HEK293 (cell line): Measurements from ENCODE around the gene CCHCR1.
A peak's percentile ranks its signal among the peaks of the same experiment; 100 is the strongest.

Experiments used
- GLI2 ChIP-seq: fragments of 450-650 bp; formaldehyde crosslinking; IDR thresholded peaks from 2 replicates; pipeline ENCODE4; 2017; ENCODE audit warnings: missing biosample characterization, missing genetic modification characterization, low read depth, borderline replicate concordance
- KLF8 ChIP-seq: fragments of 450-650 bp; formaldehyde crosslinking; IDR thresholded peaks from 2 replicates; pipeline ENCODE4 v1.5.1; 2016; ENCODE audit warnings: missing biosample characterization, missing genetic modification characterization
- MEIS1 ChIP-seq: sonication (generic); formaldehyde crosslinking; IDR thresholded peaks from 2 replicates; pipeline ENCODE4 v1.8.1; 2022; ENCODE audit warnings: missing genetic modification reagents, mild to moderate bottlenecking, borderline replicate concordance
- RBAK ChIP-seq: fragments of 450-650 bp; formaldehyde crosslinking; IDR thresholded peaks from 2 replicates; pipeline ENCODE4 v1.5.1; 2016; ENCODE audit warnings: missing biosample characterization, missing genetic modification characterization
- REPIN1 ChIP-seq: fragments of 450-650 bp; formaldehyde crosslinking; IDR thresholded peaks from 2 replicates; pipeline ENCODE4 v1.5.1; 2017; ENCODE audit warnings: missing biosample characterization, missing genetic modification characterization, low read depth
- SETDB1 ChIP-seq: IDR thresholded peaks from one replicate; pipeline ENCODE4 v1.6.1; 2017; ENCODE audit warnings: mild to moderate bottlenecking, low read length, moderate library complexity, mixed read lengths; ENCODE audit not compliant: insufficient read length
- ZBTB20 ChIP-seq: fragments of 450-650 bp; formaldehyde crosslinking; IDR thresholded peaks from 2 replicates; pipeline ENCODE4 v1.5.1; 2016; ENCODE audit warnings: missing biosample characterization, missing genetic modification characterization
- ZBTB48 ChIP-seq: fragments of 450-650 bp; formaldehyde crosslinking; IDR thresholded peaks from 2 replicates; pipeline ENCODE4 v1.5.1; 2016; ENCODE audit warnings: missing biosample characterization, missing genetic modification characterization
- ZEB2 ChIP-seq: fragments of 450-650 bp; formaldehyde crosslinking; IDR thresholded peaks from 2 replicates; pipeline ENCODE4 v1.5.1; 2016; ENCODE audit warnings: missing biosample characterization, missing genetic modification characterization
- ZFP69B ChIP-seq: fragments of 450-650 bp; formaldehyde crosslinking; IDR thresholded peaks from 2 replicates; pipeline ENCODE4 v1.5.1; 2016; ENCODE audit warnings: missing biosample characterization, missing genetic modification characterization
- ZNF10 ChIP-seq: fragments of 450-650 bp; formaldehyde crosslinking; IDR thresholded peaks from 2 replicates; pipeline ENCODE4 v1.5.1; 2017; ENCODE audit warnings: missing biosample characterization, missing genetic modification characterization
- ZNF121 ChIP-seq: fragments of 450-650 bp; formaldehyde crosslinking; IDR thresholded peaks from 2 replicates; pipeline ENCODE4 v1.5.1; 2016; ENCODE audit warnings: missing biosample characterization, missing genetic modification characterization
- ZNF19 ChIP-seq: fragments of 450-650 bp; formaldehyde crosslinking; IDR thresholded peaks from 2 replicates; pipeline ENCODE4; 2016; ENCODE audit warnings: missing biosample characterization, missing genetic modification characterization, low read depth
- ZNF221 ChIP-seq: fragments of 450-650 bp; formaldehyde crosslinking; IDR thresholded peaks from 2 replicates; pipeline ENCODE4 v1.5.1; 2017; ENCODE audit warnings: missing biosample characterization, missing genetic modification characterization, borderline replicate concordance
- ZNF239 ChIP-seq: fragments of 450-650 bp; formaldehyde crosslinking; IDR thresholded peaks from 2 replicates; pipeline ENCODE4 v1.5.1; 2016; ENCODE audit warnings: missing biosample characterization, missing genetic modification characterization
- ZNF24 ChIP-seq: fragments of 450-650 bp; formaldehyde crosslinking; IDR thresholded peaks from 2 replicates; pipeline ENCODE4 v1.5.1; 2016; ENCODE audit warnings: missing biosample characterization, missing genetic modification characterization
- ZNF335 ChIP-seq: fragments of 450-650 bp; formaldehyde crosslinking; conservative IDR thresholded peaks from 2 replicates; pipeline ENCODE4 v1.5.1; 2016; ENCODE audit warnings: missing biosample characterization, missing genetic modification characterization
- ZNF354C ChIP-seq: fragments of 450-650 bp; formaldehyde crosslinking; IDR thresholded peaks from 2 replicates; pipeline ENCODE4 v1.5.1; 2016; ENCODE audit warnings: missing biosample characterization, missing genetic modification characterization, low read depth, borderline replicate concordance
- ZNF549 ChIP-seq: fragments of 450-650 bp; IDR thresholded peaks from 2 replicates; pipeline ENCODE4 v1.5.1; 2018; ENCODE audit warnings: missing biosample characterization, missing genetic modification characterization, mild to moderate bottlenecking, inconsistent platforms, moderate library complexity
- ZNF558 ChIP-seq: fragments of 450-650 bp; formaldehyde crosslinking; IDR thresholded peaks from 2 replicates; pipeline ENCODE4 v1.5.1; 2016; ENCODE audit warnings: missing biosample characterization, missing genetic modification characterization
- ZNF571 ChIP-seq: fragments of 450-650 bp; formaldehyde crosslinking; IDR thresholded peaks from 2 replicates; pipeline ENCODE4 v1.5.0; 2017; ENCODE audit warnings: missing biosample characterization, missing genetic modification characterization
- ZNF610 ChIP-seq: fragments of 450-650 bp; formaldehyde crosslinking; IDR thresholded peaks from 2 replicates; pipeline ENCODE4 v1.5.1; 2016; ENCODE audit warnings: missing biosample characterization, missing genetic modification characterization, borderline replicate concordance
- ZNF624 ChIP-seq: fragments of 450-650 bp; formaldehyde crosslinking; IDR thresholded peaks from 2 replicates; pipeline ENCODE4 v1.5.1; 2017; ENCODE audit warnings: missing biosample characterization, missing genetic modification characterization
- ZNF768 ChIP-seq: fragments of 450-650 bp; formaldehyde crosslinking; IDR thresholded peaks from 2 replicates; pipeline ENCODE4 v1.5.1; 2018; ENCODE audit warnings: missing biosample characterization, mild to moderate bottlenecking, missing genetic modification characterization
- ZNF792 ChIP-seq: fragments of 450-650 bp; formaldehyde crosslinking; IDR thresholded peaks from 2 replicates; pipeline ENCODE4 v1.5.1; 2016; ENCODE audit warnings: missing biosample characterization, missing genetic modification characterization
- ZNF830 ChIP-seq: fragments of 450-650 bp; IDR thresholded peaks from 2 replicates; pipeline ENCODE4 v1.5.0; 2018; ENCODE audit warnings: missing biosample characterization, missing genetic modification characterization, low read depth, mild to moderate bottlenecking, moderate library complexity
- ZSCAN23 ChIP-seq: fragments of 450-650 bp; formaldehyde crosslinking; IDR thresholded peaks from 2 replicates; pipeline ENCODE4 v1.5.1; 2016; ENCODE audit warnings: missing biosample characterization, missing genetic modification characterization
- TF ChIP-seq, protein P1 (sequence below): fragments of 450-650 bp; formaldehyde crosslinking; IDR thresholded peaks from 2 replicates; pipeline ENCODE4 v1.5.1; 2016; ENCODE audit warnings: missing biosample characterization, missing genetic modification characterization
- TF ChIP-seq, protein P2 (sequence below): fragments of 450-650 bp; formaldehyde crosslinking; IDR thresholded peaks from 2 replicates; pipeline ENCODE4 v1.5.1; 2017; ENCODE audit warnings: missing biosample characterization, missing genetic modification characterization
- TF ChIP-seq, protein P3 (sequence below): fragments of 450-650 bp; formaldehyde crosslinking; IDR thresholded peaks from 2 replicates; pipeline ENCODE4 v1.5.1; 2017; ENCODE audit warnings: missing biosample characterization, mild to moderate bottlenecking, missing genetic modification characterization, moderate library complexity
- TF ChIP-seq, protein P4 (sequence below): fragments of 450-650 bp; formaldehyde crosslinking; IDR thresholded peaks from 2 replicates; pipeline ENCODE4 v1.5.1; 2017; ENCODE audit warnings: missing biosample characterization, missing genetic modification characterization
- TF ChIP-seq, protein P5 (sequence below): fragments of 450-650 bp; IDR thresholded peaks from 2 replicates; pipeline ENCODE4 v1.5.1; 2018; ENCODE audit warnings: missing biosample characterization, mild to moderate bottlenecking, missing genetic modification characterization
- TF ChIP-seq, protein P6 (sequence below): fragments of 450-650 bp; formaldehyde crosslinking; IDR thresholded peaks from 2 replicates; pipeline ENCODE4 v1.5.1; 2016; ENCODE audit warnings: missing biosample characterization, missing genetic modification characterization

Gene CCHCR1

DNA sequence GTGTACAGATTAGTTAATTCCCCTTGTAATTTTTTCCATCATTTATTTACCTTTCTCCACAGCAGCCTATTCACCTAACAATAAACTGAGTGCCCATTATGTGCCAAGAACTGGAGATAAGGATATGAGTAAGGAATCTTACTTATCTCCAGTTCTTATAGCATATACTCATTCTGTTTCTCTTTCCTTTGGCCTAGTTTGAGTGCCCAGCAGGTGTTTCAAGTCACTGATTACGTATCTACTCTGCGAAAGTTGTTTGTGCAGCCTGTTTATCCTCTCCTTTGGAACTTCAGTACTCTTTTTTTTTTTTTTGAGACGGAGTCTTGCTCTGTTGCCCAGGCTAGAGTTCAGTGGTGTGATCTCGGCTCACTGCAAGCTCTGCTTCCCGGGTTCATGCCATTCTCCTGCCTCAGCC is 30.2 kb upstream of the CCHCR1 start (continued):
- TF ChIP-seq ZNF624: no peak
- no peak for TF ChIP-seq ZNF830 (tag by site-specific recombination)
- no peak for TF ChIP-seq REPIN1
- no peak for TF ChIP-seq SETDB1
- TF ChIP-seq, protein P1, sequence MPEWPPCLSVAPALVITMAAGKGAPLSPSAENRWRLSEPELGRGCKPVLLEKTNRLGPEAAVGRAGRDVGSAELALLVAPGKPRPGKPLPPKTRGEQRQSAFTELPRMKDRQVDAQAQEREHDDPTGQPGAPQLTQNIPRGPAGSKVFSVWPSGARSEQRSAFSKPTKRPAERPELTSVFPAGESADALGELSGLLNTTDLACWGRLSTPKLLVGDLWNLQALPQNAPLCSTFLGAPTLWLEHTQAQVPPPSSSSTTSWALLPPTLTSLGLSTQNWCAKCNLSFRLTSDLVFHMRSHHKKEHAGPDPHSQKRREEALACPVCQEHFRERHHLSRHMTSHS (tag by site-specific recombination): no peak
- TF ChIP-seq, protein P2, sequence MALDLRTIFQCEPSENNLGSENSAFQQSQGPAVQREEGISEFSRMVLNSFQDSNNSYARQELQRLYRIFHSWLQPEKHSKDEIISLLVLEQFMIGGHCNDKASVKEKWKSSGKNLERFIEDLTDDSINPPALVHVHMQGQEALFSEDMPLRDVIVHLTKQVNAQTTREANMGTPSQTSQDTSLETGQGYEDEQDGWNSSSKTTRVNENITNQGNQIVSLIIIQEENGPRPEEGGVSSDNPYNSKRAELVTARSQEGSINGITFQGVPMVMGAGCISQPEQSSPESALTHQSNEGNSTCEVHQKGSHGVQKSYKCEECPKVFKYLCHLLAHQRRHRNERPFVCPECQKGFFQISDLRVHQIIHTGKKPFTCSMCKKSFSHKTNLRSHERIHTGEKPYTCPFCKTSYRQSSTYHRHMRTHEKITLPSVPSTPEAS (tag by site-specific recombination): no peak
- TF ChIP-seq, protein P3, sequence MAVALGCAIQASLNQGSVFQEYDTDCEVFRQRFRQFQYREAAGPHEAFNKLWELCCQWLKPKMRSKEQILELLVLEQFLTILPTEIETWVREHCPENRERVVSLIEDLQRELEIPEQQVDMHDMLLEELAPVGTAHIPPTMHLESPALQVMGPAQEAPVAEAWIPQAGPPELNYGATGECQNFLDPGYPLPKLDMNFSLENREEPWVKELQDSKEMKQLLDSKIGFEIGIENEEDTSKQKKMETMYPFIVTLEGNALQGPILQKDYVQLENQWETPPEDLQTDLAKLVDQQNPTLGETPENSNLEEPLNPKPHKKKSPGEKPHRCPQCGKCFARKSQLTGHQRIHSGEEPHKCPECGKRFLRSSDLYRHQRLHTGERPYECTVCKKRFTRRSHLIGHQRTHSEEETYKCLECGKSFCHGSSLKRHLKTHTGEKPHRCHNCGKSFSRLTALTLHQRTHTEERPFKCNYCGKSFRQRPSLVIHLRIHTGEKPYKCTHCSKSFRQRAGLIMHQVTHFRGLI: no peak
- TF ChIP-seq ZNF549 (tag by site-specific recombination): no peak
- TF ChIP-seq ZNF19 (tag by site-specific recombination): no peak
- peak; percentile 36 for TF ChIP-seq ZBTB20 (tag by site-specific recombination)
- TF ChIP-seq ZNF571: no peak
- TF ChIP-seq ZNF24 (tag by site-specific recombination): 0 out of 2 replicates have a peak, but pooled peaks have one; percentile 25
- TF ChIP-seq ZNF610: no peak
- 0 out of 2 replicates have a peak, but pooled peaks have one; percentile 18 for TF ChIP-seq ZSCAN23 (tag by site-specific recombination)
- no peak for TF ChIP-seq ZNF354C (tag by site-specific recombination)
- no peak for TF ChIP-seq ZNF221
- no peak; the same call in 1 of the 2 replicates for TF ChIP-seq ZEB2 (tag by site-specific recombination)
- no peak for TF ChIP-seq ZNF558 (tag by site-specific recombination)
- TF ChIP-seq, protein P4, sequence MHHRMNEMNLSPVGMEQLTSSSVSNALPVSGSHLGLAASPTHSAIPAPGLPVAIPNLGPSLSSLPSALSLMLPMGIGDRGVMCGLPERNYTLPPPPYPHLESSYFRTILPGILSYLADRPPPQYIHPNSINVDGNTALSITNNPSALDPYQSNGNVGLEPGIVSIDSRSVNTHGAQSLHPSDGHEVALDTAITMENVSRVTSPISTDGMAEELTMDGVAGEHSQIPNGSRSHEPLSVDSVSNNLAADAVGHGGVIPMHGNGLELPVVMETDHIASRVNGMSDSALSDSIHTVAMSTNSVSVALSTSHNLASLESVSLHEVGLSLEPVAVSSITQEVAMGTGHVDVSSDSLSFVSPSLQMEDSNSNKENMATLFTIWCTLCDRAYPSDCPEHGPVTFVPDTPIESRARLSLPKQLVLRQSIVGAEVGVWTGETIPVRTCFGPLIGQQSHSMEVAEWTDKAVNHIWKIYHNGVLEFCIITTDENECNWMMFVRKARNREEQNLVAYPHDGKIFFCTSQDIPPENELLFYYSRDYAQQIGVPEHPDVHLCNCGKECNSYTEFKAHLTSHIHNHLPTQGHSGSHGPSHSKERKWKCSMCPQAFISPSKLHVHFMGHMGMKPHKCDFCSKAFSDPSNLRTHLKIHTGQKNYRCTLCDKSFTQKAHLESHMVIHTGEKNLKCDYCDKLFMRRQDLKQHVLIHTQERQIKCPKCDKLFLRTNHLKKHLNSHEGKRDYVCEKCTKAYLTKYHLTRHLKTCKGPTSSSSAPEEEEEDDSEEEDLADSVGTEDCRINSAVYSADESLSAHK: 0 out of 2 replicates have a peak, but pooled peaks have one; percentile 24
- TF ChIP-seq ZNF792 (tag by site-specific recombination): no peak
- TF ChIP-seq ZNF239 (tag by site-specific recombination): no peak
- TF ChIP-seq ZNF768 (tag by site-specific recombination): no peak
- TF ChIP-seq, protein P5, sequence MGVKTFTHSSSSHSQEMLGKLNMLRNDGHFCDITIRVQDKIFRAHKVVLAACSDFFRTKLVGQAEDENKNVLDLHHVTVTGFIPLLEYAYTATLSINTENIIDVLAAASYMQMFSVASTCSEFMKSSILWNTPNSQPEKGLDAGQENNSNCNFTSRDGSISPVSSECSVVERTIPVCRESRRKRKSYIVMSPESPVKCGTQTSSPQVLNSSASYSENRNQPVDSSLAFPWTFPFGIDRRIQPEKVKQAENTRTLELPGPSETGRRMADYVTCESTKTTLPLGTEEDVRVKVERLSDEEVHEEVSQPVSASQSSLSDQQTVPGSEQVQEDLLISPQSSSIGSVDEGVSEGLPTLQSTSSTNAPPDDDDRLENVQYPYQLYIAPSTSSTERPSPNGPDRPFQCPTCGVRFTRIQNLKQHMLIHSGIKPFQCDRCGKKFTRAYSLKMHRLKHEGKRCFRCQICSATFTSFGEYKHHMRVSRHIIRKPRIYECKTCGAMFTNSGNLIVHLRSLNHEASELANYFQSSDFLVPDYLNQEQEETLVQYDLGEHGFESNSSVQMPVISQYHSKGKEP (tag by site-specific recombination): no peak
- no peak for TF ChIP-seq RBAK
- no peak for TF ChIP-seq ZFP69B (tag by site-specific recombination)
- peak; percentile 67; the same call in 1 of the 2 replicates for TF ChIP-seq GLI2 (tag by site-specific recombination)
- no peak for TF ChIP-seq ZBTB48 (tag by site-specific recombination)
- no peak for TF ChIP-seq MEIS1 (CRISPR knock-in tag)
- peak; percentile 92 for TF ChIP-seq ZNF121 (tag by site-specific recombination)
- 0 out of 2 replicates have a peak, but pooled peaks have one; percentile 31 for TF ChIP-seq ZNF335 (tag by site-specific recombination)
- no peak for TF ChIP-seq ZNF10 (tag by site-specific recombination)
- TF ChIP-seq, protein P6, sequence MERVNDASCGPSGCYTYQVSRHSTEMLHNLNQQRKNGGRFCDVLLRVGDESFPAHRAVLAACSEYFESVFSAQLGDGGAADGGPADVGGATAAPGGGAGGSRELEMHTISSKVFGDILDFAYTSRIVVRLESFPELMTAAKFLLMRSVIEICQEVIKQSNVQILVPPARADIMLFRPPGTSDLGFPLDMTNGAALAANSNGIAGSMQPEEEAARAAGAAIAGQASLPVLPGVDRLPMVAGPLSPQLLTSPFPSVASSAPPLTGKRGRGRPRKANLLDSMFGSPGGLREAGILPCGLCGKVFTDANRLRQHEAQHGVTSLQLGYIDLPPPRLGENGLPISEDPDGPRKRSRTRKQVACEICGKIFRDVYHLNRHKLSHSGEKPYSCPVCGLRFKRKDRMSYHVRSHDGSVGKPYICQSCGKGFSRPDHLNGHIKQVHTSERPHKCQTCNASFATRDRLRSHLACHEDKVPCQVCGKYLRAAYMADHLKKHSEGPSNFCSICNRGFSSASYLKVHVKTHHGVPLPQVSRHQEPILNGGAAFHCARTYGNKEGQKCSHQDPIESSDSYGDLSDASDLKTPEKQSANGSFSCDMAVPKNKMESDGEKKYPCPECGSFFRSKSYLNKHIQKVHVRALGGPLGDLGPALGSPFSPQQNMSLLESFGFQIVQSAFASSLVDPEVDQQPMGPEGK (tag by site-specific recombination): no peak
- TF ChIP-seq KLF8 (tag by site-specific recombination): no peak
